ENCODE data around the gene PDIA5.

PDIA5 gene

GRCh38 chr3:123169492-123169929 lies 102.7 kb downstream of the PDIA5 start:
- peak; percentile 83 for DNase-seq (ENCODE audit: low spot score)

DNA sequence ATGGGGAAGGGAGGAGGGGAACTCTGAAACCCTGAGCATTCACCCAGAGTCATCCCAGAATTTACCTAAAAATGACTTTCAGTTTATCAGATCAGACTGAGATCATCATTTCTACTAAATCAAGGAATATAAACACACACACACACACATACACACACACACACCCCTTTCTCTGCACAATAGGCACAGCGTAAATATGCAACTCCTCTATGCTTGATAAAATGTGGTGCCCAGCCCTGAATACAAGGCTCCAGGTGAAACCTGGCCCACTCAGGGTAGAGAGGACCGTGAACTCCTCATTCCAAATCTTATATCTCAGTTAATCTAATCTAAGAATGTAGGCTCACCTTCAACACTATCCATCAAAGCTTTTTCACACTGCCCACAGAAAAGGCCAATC lies 103.1 kb downstream of the PDIA5 start:
- DNase-seq (ENCODE audit: low spot score) = no peak

GRCh38 chr3:123180791-123181190 lies 114.0 kb downstream of the PDIA5 start:
- DNase-seq (ENCODE audit: low spot score) = no peak

- DNase-seq (ENCODE audit: low spot score) = no peak
Measured at GRCh38 chr3:123186695-123187094, 119.9 kb downstream of the PDIA5 start.

DNA sequence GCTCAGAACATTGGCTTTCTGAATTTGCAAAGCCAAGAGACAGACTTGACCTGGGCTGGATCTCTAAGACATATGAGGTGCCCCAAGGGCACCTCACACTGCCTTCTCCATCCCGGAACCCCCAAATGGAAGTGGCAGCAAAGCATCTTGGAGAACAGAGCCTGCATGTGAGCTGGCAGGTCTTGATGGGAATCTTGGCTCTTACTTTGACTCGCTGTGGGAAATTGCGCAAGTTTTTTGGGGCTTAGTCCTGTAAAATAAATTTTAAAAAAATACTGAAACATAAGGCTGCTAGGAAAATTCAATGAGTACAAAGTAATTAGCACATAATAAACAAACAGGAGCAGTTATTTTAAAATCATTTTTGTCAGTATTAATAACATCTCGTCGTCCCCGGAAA lies 121.2 kb downstream of the PDIA5 start:
- DNase-seq (ENCODE audit: low spot score) = no peak

GRCh38 chr3:123193448-123194101 lies 126.8 kb downstream of the PDIA5 start:
- DNase-seq (ENCODE audit: low spot score) = no peak

- DNase-seq (ENCODE audit: low spot score) = peak; percentile 65
Measured at GRCh38 chr3:123194552-123194951, 127.7 kb downstream of the PDIA5 start.

DNA sequence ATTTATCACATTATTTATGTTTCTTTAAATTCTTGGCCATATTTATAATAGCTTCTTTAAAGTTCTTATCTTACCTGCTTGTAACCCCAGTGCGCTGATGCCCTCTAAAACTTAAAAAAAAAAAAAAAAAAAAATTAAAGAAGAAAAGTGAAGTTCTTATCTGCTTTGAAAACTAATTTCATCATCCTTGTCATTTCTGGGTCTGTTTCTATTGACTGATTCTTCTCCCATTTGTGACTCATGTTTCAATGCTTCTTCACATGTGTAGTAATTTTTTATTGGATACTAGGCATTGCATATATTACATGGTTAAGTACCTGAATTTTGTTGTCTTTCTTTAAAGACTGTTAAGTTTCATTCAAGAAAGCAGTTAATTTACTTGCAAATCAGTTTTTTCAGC lies 131.5 kb downstream of the PDIA5 start:
- no peak for DNase-seq (ENCODE audit: low spot score)

DNA sequence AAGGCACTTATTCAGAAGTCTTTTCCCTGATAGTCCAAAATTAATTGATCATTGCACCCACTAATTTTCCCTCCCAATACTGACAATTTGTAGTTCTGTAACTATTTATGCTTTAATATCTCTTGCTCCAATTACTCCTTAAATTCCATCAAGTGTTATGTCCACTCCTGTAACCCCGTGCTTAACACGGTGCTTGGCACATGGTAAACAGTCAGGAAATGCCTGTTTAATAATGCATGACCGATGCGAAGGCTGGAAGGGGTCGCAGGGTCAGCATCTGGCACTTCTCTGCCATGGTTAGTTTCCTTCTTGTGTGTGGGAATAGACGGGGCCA lies 134.4 kb downstream of the PDIA5 start:
- no peak for DNase-seq (ENCODE audit: low spot score)

DNA sequence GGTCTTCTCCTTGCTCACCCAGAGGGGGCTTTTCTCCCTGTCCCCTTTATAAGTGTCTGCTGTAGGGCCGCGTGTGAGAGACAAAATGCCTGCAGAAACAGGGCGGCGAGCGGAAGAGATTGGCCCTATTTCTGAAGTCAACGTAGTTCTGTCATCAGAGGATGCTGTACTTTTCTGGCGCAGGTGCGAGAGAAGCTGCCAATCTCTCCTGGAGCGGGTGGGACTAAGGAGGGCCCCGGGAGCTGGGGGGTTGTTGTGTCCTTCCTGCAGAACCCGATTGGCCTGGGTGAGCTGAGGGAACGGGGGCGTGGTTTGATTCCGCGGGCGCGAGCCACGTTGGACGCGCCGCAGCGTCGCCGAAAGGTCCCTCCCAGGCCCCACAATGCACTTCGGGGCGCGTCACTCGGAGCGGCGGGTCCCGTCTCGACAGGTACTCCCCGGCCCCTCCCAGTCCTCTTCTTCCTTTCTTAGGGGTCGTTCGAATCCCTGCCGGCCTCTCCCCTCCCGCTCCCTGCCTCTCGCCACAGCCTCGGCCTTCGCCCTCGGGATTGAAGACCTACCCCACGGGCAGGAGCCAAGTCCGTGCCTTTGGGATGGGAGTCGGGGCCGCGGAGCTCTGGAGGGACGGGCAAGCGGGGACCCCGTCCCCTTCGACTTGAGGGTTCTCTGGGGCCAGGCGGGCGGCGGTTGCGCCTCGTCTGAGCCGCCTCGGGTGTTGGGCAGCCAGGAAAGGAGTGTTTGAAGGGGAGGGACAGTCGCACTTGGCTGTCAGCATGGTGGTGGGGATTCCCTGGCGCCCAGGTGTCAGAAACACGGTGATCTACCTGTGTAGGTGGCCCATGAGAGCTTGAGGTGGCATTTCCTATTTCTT lies 135.0 kb downstream of the PDIA5 start, which contains the start of gene SEC22A:
TSS of gene SEC22A (plus strand) at position 387 of the 871 bp plus-strand sequence. CDS start 7,275 bp downstream, outside the sequence.
- peak; percentile 95 for DNase-seq (ENCODE audit: low spot score)

- no peak for DNase-seq (ENCODE audit: low spot score)
Measured at GRCh38 chr3:123202451-123202850, 135.6 kb downstream of the PDIA5 start.
